HFFc6 (cell line): ENCODE data around the gene CCDC71. TPM values are rescaled to one million over a fixed set of nuclear protein-coding genes. Genes with fewer than 3 reads are reported as not detected.

Experiments
- DNase-seq: peaks from one replicate; pipeline ENCODE4 v3.0.0-alpha.2; 2018
- H3K27ac Mint-ChIP-seq: 2 replicates; pipeline ENCODE4 v1.8.0; 2020; ENCODE audit warnings: mild to moderate bottlenecking, mixed read lengths
- H3K27me3 Mint-ChIP-seq: 2 replicates; pipeline ENCODE4 v1.8.0; 2021; ENCODE audit warnings: mild to moderate bottlenecking, moderate library complexity, mixed read lengths; ENCODE audit not compliant: insufficient read depth
- H3K36me3 Mint-ChIP-seq: 2 replicates; pipeline ENCODE4 v1.8.0; 2021; ENCODE audit warnings: low read depth, mixed read lengths
- H3K4me1 Mint-ChIP-seq: 2 replicates; pipeline ENCODE4 v1.8.0; 2020; ENCODE audit warnings: low read depth, mixed read lengths
- H3K4me3 Mint-ChIP-seq: 2 replicates; pipeline ENCODE4 v1.8.0; 2020; ENCODE audit warnings: mild to moderate bottlenecking, moderate library complexity, mixed read lengths
- H3K9me3 Mint-ChIP-seq: 2 replicates; pipeline ENCODE4 v1.8.0; 2020; ENCODE audit warnings: mild to moderate bottlenecking, mixed read lengths
- CTCF ChIP-seq: fragments of 200-600 bp; sonication (generic); IDR thresholded peaks from 2 replicates; pipeline ENCODE4 v1.5.0; 2021; ENCODE audit warnings: antibody characterized with exemption, mild to moderate bottlenecking
- total RNA-seq, 6 experiments: library from RNA; stranded (reverse); fragmentation: NEBNext Ultra II Directional; extraction: Animal tissue kit (Norgen Biotek cat#: 25700); gene quantifications; 2 replicates in 1 of 6; 3 replicates in 5 of 6; pipeline ENCODE4 v1.2.3, GENCODE V29; 2021

CCDC71 gene
- total RNA-seq, 6 experiments from 2014 or later, result 20.0 to 23.7 (median 21.9) TPM

- Mint-ChIP-seq H3K27me3 (peaks cover 11% of the 10 kb centered on the region), H3K9me3 (no peaks in the 10 kb centered on the region), H3K4me3 (no peak overlapping the region), H3K27ac (no peak overlapping the region), H3K4me1 (no peaks in the 10 kb centered on the region), H3K36me3 (no peaks in the 10 kb centered on the region)
- DNase-seq, result no peak
- no peak for TF ChIP-seq CTCF
These were observed 14.0 kb upstream of the CCDC71 start for GRCh38 chr3:49180116-49180515.

GRCh38 chr3:49177073-49177472 lies 10.9 kb upstream of the CCDC71 start:
- no peak for TF ChIP-seq CTCF
- Mint-ChIP-seq H3K27me3 (peaks cover 12% of the 10 kb centered on the region), H3K36me3 (no peaks in the 10 kb centered on the region), H3K27ac (no peak overlapping the region), H3K4me1 (peaks cover 19% of the 10 kb centered on the region), H3K4me3 (no peak overlapping the region), H3K9me3 (no peaks in the 10 kb centered on the region)
- no peak for DNase-seq

- peaks cover 29% of the 10 kb centered on the region for H3K4me1 Mint-ChIP-seq
- H3K9me3 Mint-ChIP-seq, result no peaks in the 10 kb centered on the region
- no peak for DNase-seq
- TF ChIP-seq CTCF, result no peak
- no peaks in the 10 kb centered on the region for H3K36me3 Mint-ChIP-seq
- H3K27me3 Mint-ChIP-seq, result peaks cover 3% of the 10 kb centered on the region
- no peak overlapping the region for H3K4me3 Mint-ChIP-seq
- H3K27ac Mint-ChIP-seq, result no peak overlapping the region
These were observed 9.4 kb upstream of the CCDC71 start for GRCh38 chr3:49175530-49175929.

GRCh38 chr3:49174397-49174985 lies 8.4 kb upstream of the CCDC71 start:
- peaks cover 31% of the 10 kb centered on the region for H3K4me1 Mint-ChIP-seq
- peaks cover 3% of the 10 kb centered on the region for H3K27me3 Mint-ChIP-seq
- DNase-seq, result no peak
- no peak for TF ChIP-seq CTCF
- no peak overlapping the region for H3K27ac Mint-ChIP-seq
- no peaks in the 10 kb centered on the region for H3K36me3 Mint-ChIP-seq
- no peak overlapping the region for H3K4me3 Mint-ChIP-seq
- no peaks in the 10 kb centered on the region for H3K9me3 Mint-ChIP-seq

- H3K36me3 Mint-ChIP-seq, result no peaks in the 10 kb centered on the region
- DNase-seq, result no peak
- peaks cover 31% of the 10 kb centered on the region for H3K4me1 Mint-ChIP-seq
- TF ChIP-seq CTCF, result no peak
- peak overlapping the region; percentile 56 for H3K27ac Mint-ChIP-seq
- peaks cover 3% of the 10 kb centered on the region for H3K27me3 Mint-ChIP-seq
- no peak overlapping the region for H3K4me3 Mint-ChIP-seq
- H3K9me3 Mint-ChIP-seq, result no peaks in the 10 kb centered on the region
These were observed 7.7 kb upstream of the CCDC71 start for GRCh38 chr3:49173792-49174170.
